AG09309 (cell line): Measurements from ENCODE around the gene HOXB7.

ENCODE experiments used
- DNase-seq: peaks from one replicate; pipeline ENCODE4 v3.0.0-alpha.2; 2010; ENCODE audit warnings: low read depth
- H3K4me3 ChIP-seq: 2 replicates; pipeline ENCODE4 v1.5.1; 2011; ENCODE audit warnings: mild to moderate bottlenecking, low read depth, low read length, moderate library complexity; ENCODE audit not compliant: control insufficient read depth
- TF ChIP-seq, protein P1 (sequence below): IDR thresholded peaks from 2 replicates; pipeline ENCODE4 v1.5.1; 2011; ENCODE audit warnings: mild to moderate bottlenecking, low read depth, low read length, inconsistent platforms; ENCODE audit not compliant: insufficient read depth, control insufficient read depth; ENCODE audit errors: missing control alignments

Gene HOXB7

DNA sequence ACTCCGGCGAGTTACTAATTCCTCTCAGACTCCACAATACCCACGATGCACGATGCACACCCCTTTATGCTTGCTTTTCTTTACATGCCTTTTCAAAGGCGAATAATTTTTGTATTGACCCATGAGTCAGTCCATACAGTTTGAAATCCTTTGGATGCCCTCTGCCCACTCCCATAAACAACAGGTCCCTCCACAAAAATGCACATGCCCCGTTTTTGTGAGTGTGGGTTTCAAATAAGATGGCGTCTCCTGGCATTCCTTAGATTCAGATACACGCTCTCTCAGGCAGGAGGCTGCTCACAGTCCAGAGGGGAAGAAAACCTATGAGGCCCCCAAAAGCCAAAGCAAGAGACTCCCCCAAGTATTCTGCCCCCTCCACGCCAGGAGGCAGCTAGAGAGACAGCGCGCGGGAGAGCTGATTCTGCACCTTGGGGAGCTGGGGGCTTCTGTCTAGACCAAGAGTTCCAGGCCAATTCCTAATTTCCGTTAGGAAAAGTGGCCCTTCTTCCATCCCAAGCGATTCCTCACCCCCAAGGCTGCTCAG is 34.9 kb upstream of the HOXB7 start:
- DNase-seq = no peak
- no peak overlapping the region for H3K4me3 ChIP-seq
- TF ChIP-seq, protein P1, sequence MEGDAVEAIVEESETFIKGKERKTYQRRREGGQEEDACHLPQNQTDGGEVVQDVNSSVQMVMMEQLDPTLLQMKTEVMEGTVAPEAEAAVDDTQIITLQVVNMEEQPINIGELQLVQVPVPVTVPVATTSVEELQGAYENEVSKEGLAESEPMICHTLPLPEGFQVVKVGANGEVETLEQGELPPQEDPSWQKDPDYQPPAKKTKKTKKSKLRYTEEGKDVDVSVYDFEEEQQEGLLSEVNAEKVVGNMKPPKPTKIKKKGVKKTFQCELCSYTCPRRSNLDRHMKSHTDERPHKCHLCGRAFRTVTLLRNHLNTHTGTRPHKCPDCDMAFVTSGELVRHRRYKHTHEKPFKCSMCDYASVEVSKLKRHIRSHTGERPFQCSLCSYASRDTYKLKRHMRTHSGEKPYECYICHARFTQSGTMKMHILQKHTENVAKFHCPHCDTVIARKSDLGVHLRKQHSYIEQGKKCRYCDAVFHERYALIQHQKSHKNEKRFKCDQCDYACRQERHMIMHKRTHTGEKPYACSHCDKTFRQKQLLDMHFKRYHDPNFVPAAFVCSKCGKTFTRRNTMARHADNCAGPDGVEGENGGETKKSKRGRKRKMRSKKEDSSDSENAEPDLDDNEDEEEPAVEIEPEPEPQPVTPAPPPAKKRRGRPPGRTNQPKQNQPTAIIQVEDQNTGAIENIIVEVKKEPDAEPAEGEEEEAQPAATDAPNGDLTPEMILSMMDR = no peak

DNA sequence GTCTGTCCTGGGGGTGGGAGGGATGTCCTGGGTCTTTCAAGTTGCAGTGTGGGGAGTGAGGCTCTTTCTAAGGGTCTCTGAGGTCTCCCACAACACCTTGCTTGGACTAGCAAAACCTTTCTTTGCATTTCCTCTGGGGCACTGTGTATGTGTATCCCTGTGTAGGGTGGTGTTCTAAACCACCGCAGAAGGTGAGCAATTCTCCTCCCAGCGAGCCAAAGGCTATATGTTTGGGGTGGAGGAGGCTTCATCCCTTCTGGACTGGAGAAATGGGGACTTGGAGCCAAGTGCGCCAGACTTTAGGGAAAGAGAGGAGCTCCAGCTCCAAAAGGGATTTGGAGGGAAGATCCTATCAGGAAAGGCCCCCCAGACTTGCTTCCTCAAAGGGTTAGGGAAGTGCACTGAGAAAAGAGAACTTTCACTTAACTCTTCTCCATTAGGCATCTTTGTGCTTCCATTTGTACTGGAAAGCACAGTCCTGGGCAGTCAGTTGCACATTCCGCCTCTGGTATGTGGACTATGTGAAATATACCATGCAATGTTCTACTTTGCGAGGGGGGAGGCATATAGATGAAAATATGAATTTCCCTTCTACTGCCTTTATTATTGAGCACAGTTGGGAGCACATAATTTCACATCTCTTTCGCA is 34.2 kb upstream of the HOXB7 start:
- TF ChIP-seq, protein P1 = no peak
- no peak for DNase-seq
- H3K4me3 ChIP-seq = no peak overlapping the region

DNA sequence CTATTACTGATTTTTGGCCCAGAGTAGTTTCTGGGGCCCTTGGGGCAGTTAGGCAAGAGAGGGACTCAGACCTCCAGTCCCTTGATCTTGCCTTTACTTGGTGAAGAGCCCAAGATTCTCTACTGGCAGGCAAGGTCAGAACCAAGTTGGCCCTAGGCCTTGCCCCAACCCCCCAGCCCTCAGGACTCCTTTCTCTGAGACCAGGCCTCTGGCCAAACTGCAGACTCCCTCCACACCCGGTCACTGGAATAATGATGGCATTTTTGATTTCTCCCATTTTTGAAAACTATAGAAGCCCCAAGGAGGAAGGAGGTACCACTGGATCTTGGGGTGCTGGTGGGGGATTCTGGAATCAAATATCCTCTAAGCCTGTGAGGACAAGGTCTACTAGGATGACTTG is 33.3 kb upstream of the HOXB7 start:
- H3K4me3 ChIP-seq = no peak overlapping the region
- no peak for DNase-seq
- TF ChIP-seq, protein P1 = no peak

DNA sequence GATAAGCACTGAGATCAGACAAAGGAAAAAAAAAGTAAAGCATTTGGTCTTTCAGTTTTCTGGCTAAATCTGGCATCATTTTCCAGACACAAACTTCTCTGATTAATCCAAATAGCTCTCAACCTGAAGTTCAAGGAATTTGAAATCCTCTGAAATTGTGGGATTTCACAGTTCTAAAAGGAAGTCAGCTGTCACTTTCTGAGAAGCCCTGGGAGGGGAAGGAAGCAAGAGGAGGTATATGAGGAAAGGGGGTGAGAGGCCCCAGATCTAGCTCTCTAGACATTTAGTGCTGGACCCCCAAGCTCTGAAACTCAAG is 32.8 kb upstream of the HOXB7 start:
- no peak overlapping the region for H3K4me3 ChIP-seq
- TF ChIP-seq, protein P1 = no peak
- no peak for DNase-seq

DNA sequence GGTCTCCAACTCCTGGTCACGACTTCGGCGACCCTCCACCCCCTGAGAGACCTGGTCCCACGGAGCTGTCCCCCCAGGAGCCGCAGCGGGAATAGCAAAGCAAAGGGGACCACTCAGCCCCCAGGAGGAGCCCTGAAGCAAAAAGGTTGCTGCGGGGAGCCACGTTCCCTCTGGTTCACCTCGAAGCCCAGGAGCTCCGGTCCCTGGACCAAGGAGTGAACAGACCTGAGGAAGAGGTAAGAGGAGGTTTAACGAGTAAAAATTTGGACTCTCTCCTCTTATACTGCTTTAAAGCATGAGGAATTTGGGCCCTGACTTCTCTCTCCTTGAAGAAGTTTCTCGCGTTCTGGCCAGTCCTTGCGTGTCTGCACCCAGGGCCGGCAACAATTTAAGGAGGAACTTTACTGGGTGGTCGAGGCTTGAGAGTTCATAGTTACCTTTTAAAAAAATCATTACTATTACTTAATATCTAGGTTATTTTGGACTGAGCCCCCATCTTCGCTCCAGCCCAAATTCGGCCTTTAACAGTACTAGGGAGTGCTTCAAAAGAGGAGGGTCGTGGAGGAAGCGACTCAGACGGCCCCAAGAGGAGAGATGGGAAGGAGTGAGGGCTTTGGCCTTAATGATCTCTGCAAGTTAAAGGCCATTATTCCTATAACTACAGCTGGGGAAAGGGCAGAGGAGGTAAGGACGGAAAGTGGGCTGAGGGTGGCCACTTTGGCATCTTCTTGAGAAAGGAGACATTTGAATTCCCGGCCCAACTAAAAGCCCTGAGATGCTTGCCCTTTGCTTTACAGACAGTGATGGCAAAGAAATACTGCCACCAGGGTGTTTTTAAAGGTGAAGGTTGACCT is 32.3 kb upstream of the HOXB7 start:
- H3K4me3 ChIP-seq = no peak overlapping the region

DNA sequence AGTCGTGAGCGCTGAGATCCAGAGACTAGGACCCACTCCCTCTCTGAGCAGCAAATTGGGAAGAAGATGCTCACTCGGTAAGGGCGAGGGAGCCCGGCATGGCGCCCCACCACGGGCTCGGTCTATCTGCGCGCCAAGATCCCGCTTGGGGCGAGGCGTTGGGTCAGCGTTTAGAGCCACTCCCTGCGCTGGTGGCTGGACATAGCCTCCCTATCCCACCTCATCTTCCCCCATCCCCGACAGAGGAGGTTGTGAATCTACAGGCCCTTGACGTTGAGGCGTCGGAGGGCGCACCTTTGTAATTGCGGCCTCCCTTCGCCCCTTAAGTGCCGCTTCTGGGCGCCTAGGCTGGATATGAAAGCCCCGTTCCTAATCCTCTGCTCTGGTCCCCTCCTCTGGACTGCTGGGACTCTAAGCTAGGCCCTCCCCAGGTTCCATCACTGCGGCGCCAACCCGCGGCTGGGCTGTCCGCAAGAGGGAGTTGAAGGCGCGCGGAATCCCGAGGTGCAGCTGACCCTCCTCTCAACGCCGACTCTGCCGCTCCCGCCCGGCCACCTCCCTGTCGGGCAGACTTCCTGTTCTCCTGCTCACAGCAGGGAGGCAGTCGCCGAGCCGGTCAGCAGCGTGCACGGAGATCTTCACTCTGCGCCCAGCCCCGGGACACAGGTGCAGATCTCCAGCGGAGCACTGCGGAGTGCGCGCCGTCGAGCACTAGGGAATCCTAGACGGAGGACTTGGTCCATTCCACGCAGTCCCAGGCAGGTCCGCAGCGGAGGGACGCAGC is 31.4 kb upstream of the HOXB7 start:
- TF ChIP-seq, protein P1 = no peak
- no peak for DNase-seq
- H3K4me3 ChIP-seq = no peak overlapping the region

More for the DNA sequence above, 32.3 kb upstream of the HOXB7 start:
- TF ChIP-seq, protein P1 = no peak
- no peak for DNase-seq
